Right lobe of liver (tissue), 6 donors: ENCODE measurements around the gene PTPN11. TPM values are rescaled to one million over a fixed set of nuclear protein-coding genes. Genes with fewer than 3 reads are reported as not detected.
"Not testable (repeated sequence)": the region's sequence is repeated elsewhere in the genome, so short reads cannot be mapped to it uniquely, and the experiment has no call there.

Experiments
- ATAC-seq, 4 donors: fragments of 200-7000 bp; cut with Tn5 transposase; one replicate each; pipeline ENCODE4 v1.9.1; 2020; ENCODE audit warnings: mild to moderate bottlenecking in 4 of 4, moderate library complexity in 4 of 4
- DNase-seq, 3 donors: peaks; one replicate each; pipeline ENCODE4 v3.0.0-alpha.2; 2020
- H3K27ac ChIP-seq, 3 donors: fragments of 200-600 bp; one replicate each; pipeline ENCODE4 v1.8.0; 2022
- H3K27me3 ChIP-seq, 2 donors: fragments of 200-600 bp; one replicate each; pipeline ENCODE4 v1.8.0; 2022
- H3K36me3 ChIP-seq, 4 donors: fragments of 200-600 bp; sonication (generic) in 1 of 4; one replicate each; pipeline versions ENCODE4 v1.5.1 to v1.8.0; 2017 to 2022; ENCODE audit warnings: control low read depth in 1 of 4
- H3K4me1 ChIP-seq, 4 donors: fragments of 200-600 bp; sonication (generic) in 1 of 4; one replicate each; pipeline versions ENCODE4 v1.5.1 to v1.8.0; 2017 to 2022; ENCODE audit warnings: control low read depth in 1 of 4
- H3K4me3 ChIP-seq, 3 donors: fragments of 200-600 bp; one replicate each; pipeline ENCODE4 v1.8.0; 2022
- H3K9me3 ChIP-seq, 4 donors: fragments of 200-600 bp; sonication (generic) in 1 of 4; one replicate each; pipeline versions ENCODE4 v1.5.1 to v1.8.0; 2017 to 2022; ENCODE audit warnings: control low read depth in 1 of 4
- CTCF ChIP-seq, 4 donors: fragments of 200-600 bp in 3 of 4; fragments of 450-650 bp in 1 of 4; IDR thresholded peaks; one replicate each; pipeline versions ENCODE4 v1.5.1 to v1.8.0; 2016 to 2022; ENCODE audit warnings: antibody characterized with exemption in 4 of 4, mild to moderate bottlenecking in 2 of 4
- POLR2A ChIP-seq: fragments of 450-650 bp; IDR thresholded peaks from one replicate; pipeline ENCODE4 v1.6.1; 2017; ENCODE audit warnings: antibody characterized with exemption, mild to moderate bottlenecking
- WGBS: methylation state at CpG from one replicate; pipeline ENCODE4 v1.1.6; 2018; ENCODE audit warnings: low coverage, low lambda C conversion rate; ENCODE audit not compliant: insufficient coverage; ENCODE audit errors: missing lambda C conversion rate; 5-methylcytosine and 5-hydroxymethylcytosine counted together
- intact Hi-C, 2 donors: fragments of 100-400 bp; cut with DNase I; formaldehyde crosslinking; loops; one replicate each; pipeline versions ENCODE4 v1.11.2 to v1.14.1; 2022
- total RNA-seq, 6 experiments: library from RNA; depleted of rRNA in 2 of 6; stranded (reverse); fragments of >200 nt in 2 of 6; fragmentation: NEBNext Ultra II Directional in 3 of 6; extraction: Animal tissue kit (Norgen Biotek cat#: 25700) in 3 of 6; gene quantifications; one replicate each; pipeline versions ENCODE4 v1.1.0 to v1.2.4, GENCODE V29; 2016 to 2023
- donor health status: DM: no; HTN: yes; CAD: no.
- donor health status: DM: no; HTN: no; CAD: no.
- donor health status: DM: no; HTN: no; CAD: no.
- donor health status: DM: no; HTN: yes; CAD: no.
- donor health status: DM: no; HTN: yes; CAD: no.

PTPN11 gene
- total RNA-seq, 6 experiments from 2014 or later: 66.4 to 77.7 (median 68.6) TPM

GRCh38 chr12:112430929-112431328, 12.2 kb downstream of the PTPN11 start:
- Histone ChIP-seq H3K27me3 (no peaks in the 10 kb centered on the region), H3K4me3 (no peak overlapping the region), H3K4me1 (no peaks in the 10 kb centered on the region), H3K9me3 (no peaks in the 10 kb centered on the region), H3K36me3 (no peaks in the 10 kb centered on the region), H3K27ac (no peak overlapping the region)
- no peak for DNase-seq
- intact Hi-C loops: no loop called here
- TF ChIP-seq POLR2A (no peak), CTCF (IDR thresholded peaks at IDR 0.05) (no peak)
- no peak for ATAC-seq
- 49% methylated on average over 4 of the region's 5 CpGs for WGBS

GRCh38 chr12:112431965-112432364, 13.2 kb downstream of the PTPN11 start:
- no peaks in the 10 kb centered on the region for H3K27me3 ChIP-seq
- H3K4me1 ChIP-seq: no peaks in the 10 kb centered on the region
- H3K4me3 ChIP-seq: no peak overlapping the region
- WGBS: 91% methylated on average over 3 of the region's 3 CpGs
- no peak for TF ChIP-seq CTCF (IDR thresholded peaks at IDR 0.05)
- no peak for TF ChIP-seq POLR2A
- intact Hi-C loops: no loop called here
- H3K9me3 ChIP-seq: no peaks in the 10 kb centered on the region
- H3K36me3 ChIP-seq: no peaks in the 10 kb centered on the region
- DNase-seq (no peak), ATAC-seq (no peak)
- no peak overlapping the region for H3K27ac ChIP-seq

- Histone ChIP-seq H3K4me1 (no peaks in the 10 kb centered on the region), H3K9me3 (no peaks in the 10 kb centered on the region), H3K4me3 (no peak overlapping the region), H3K27me3 (no peaks in the 10 kb centered on the region), H3K36me3 (no peaks in the 10 kb centered on the region), H3K27ac (no peak overlapping the region)
- DNase-seq (no peak), ATAC-seq (no peak)
- TF ChIP-seq POLR2A: no peak
- 80% methylated on average over 1 of the region's 2 CpGs for WGBS
- intact Hi-C loops: no loop called here
Observed at GRCh38 chr12:112433551-112433950, 14.8 kb downstream of the PTPN11 start.

- ATAC-seq, DNase-seq, H3K9me3 ChIP-seq, H3K27me3 ChIP-seq, H3K27ac ChIP-seq, intact Hi-C loops, H3K4me1 ChIP-seq, H3K36me3 ChIP-seq, H3K4me3 ChIP-seq: not testable (repeated sequence)
- WGBS: 100% methylated on average over 1 of the region's 1 CpG
Observed at GRCh38 chr12:112438645-112439044, 19.9 kb downstream of the PTPN11 start.

GRCh38 chr12:112439769-112440168, 21.0 kb downstream of the PTPN11 start:
- no peak overlapping the region for H3K27ac ChIP-seq
- ATAC-seq (no peak), DNase-seq (no peak)
- no peak overlapping the region for H3K4me3 ChIP-seq
- no peaks in the 10 kb centered on the region for H3K36me3 ChIP-seq
- no peaks in the 10 kb centered on the region for H3K9me3 ChIP-seq
- TF ChIP-seq CTCF (IDR thresholded peaks at IDR 0.05) (no peak), POLR2A (no peak)
- H3K4me1 ChIP-seq: no peaks in the 10 kb centered on the region
- intact Hi-C loops: no loop called here
- H3K27me3 ChIP-seq: no peaks in the 10 kb centered on the region

GRCh38 chr12:112440653-112441052, 21.9 kb downstream of the PTPN11 start:
- H3K36me3 ChIP-seq, H3K4me3 ChIP-seq, H3K4me1 ChIP-seq, ATAC-seq, DNase-seq, H3K9me3 ChIP-seq, intact Hi-C loops, H3K27ac ChIP-seq, H3K27me3 ChIP-seq: not testable (repeated sequence)
- WGBS: 96% methylated on average over 6 of the region's 9 CpGs
